ENCODE results near the gene FAM177B. TPM values are rescaled to one million over a fixed set of nuclear protein-coding genes. Genes with fewer than 3 reads are reported as not detected.

FAM177B gene
- total RNA-seq, 1 donor from 2014 or later = not detected

- Histone ChIP-seq H3K4me3 (no peak overlapping the region), H3K4me1 (peaks cover 5% of the 10 kb centered on the region), H3K27me3 (ENCODE audit: low read depth) (no peaks in the 10 kb centered on the region), H3K9me3 (replicated peaks) (no peaks in the 10 kb centered on the region), H3K36me3 (no peaks in the 10 kb centered on the region), H3K27ac (replicated peaks) (no peak overlapping the region)
- intact Hi-C loops (cut with micrococcal nuclease) = no loop called here
- DNase-seq = no peak
- TF ChIP-seq CTCF (IDR thresholded peaks at IDR 0.05; ENCODE audit: borderline replicate concordance) = no peak
These were observed 40.5 kb downstream of the FAM177B start for GRCh38 chr1:222777463-222777862.

GRCh38 chr1:222777977-222778376 is 41.0 kb downstream of the FAM177B start:
- Histone ChIP-seq H3K4me3 (no peak overlapping the region), H3K27ac (replicated peaks) (no peak overlapping the region), H3K9me3 (replicated peaks) (no peaks in the 10 kb centered on the region), H3K36me3 (no peaks in the 10 kb centered on the region), H3K27me3 (ENCODE audit: low read depth) (no peaks in the 10 kb centered on the region), H3K4me1 (peaks cover 5% of the 10 kb centered on the region)
- no peak for TF ChIP-seq CTCF (IDR thresholded peaks at IDR 0.05; ENCODE audit: borderline replicate concordance)
- DNase-seq = no peak
- intact Hi-C loops (cut with micrococcal nuclease) = no loop called here

- intact Hi-C loops (cut with micrococcal nuclease) = no loop called here
- Histone ChIP-seq H3K27me3 (ENCODE audit: low read depth) (peaks cover 3% of the 10 kb centered on the region), H3K4me3 (no peak overlapping the region), H3K9me3 (replicated peaks) (no peaks in the 10 kb centered on the region), H3K36me3 (no peaks in the 10 kb centered on the region), H3K4me1 (peaks cover 17% of the 10 kb centered on the region), H3K27ac (replicated peaks) (no peak overlapping the region)
- no peak for TF ChIP-seq CTCF (IDR thresholded peaks at IDR 0.05; ENCODE audit: borderline replicate concordance)
- no peak for DNase-seq
These were observed 44.2 kb downstream of the FAM177B start for GRCh38 chr1:222781251-222781650.

GRCh38 chr1:222783051-222783450 is 46.0 kb downstream of the FAM177B start:
- Histone ChIP-seq H3K4me1 (peaks cover 16% of the 10 kb centered on the region), H3K4me3 (no peak overlapping the region), H3K27ac (replicated peaks) (no peak overlapping the region), H3K9me3 (replicated peaks) (no peaks in the 10 kb centered on the region), H3K36me3 (no peaks in the 10 kb centered on the region), H3K27me3 (ENCODE audit: low read depth) (peaks cover 3% of the 10 kb centered on the region)
- DNase-seq = no peak
- no peak for TF ChIP-seq CTCF (IDR thresholded peaks at IDR 0.05; ENCODE audit: borderline replicate concordance)
- intact Hi-C loops (cut with micrococcal nuclease) = no loop called here

- DNase-seq = no peak
- intact Hi-C loops (cut with micrococcal nuclease) = no loop called here
- peaks cover 3% of the 10 kb centered on the region for H3K27me3 ChIP-seq (ENCODE audit: low read depth)
- H3K27ac ChIP-seq (replicated peaks) = no peak overlapping the region
- no peak for TF ChIP-seq CTCF (IDR thresholded peaks at IDR 0.05; ENCODE audit: borderline replicate concordance)
- H3K4me3 ChIP-seq = no peak overlapping the region
- no peaks in the 10 kb centered on the region for H3K36me3 ChIP-seq
- H3K4me1 ChIP-seq = peaks cover 16% of the 10 kb centered on the region
- no peaks in the 10 kb centered on the region for H3K9me3 ChIP-seq (replicated peaks)
These were observed 47.4 kb downstream of the FAM177B start for GRCh38 chr1:222784371-222784770.

- no peak for DNase-seq
- H3K4me1 ChIP-seq = peaks cover 16% of the 10 kb centered on the region
- H3K9me3 ChIP-seq (replicated peaks) = no peaks in the 10 kb centered on the region
- TF ChIP-seq CTCF (IDR thresholded peaks at IDR 0.05; ENCODE audit: borderline replicate concordance) = no peak
- H3K4me3 ChIP-seq = no peak overlapping the region
- peaks cover 3% of the 10 kb centered on the region for H3K27me3 ChIP-seq (ENCODE audit: low read depth)
- H3K36me3 ChIP-seq = no peaks in the 10 kb centered on the region
- peak overlapping the region; percentile 14 for H3K27ac ChIP-seq (replicated peaks)
- intact Hi-C loops (cut with micrococcal nuclease) = no loop called here
These were observed 47.9 kb downstream of the FAM177B start for GRCh38 chr1:222784916-222785315.
